Progenitor cell of endocrine pancreas (in vitro differentiated cells): ENCODE data around the gene RAB3GAP2. TPM values are rescaled to one million over a fixed set of nuclear protein-coding genes. Genes with fewer than 3 reads are reported as not detected.
A peak's percentile ranks its signal among the peaks of the same experiment; 100 is the strongest.

Source experiments
- DNase-seq: peaks from one replicate; pipeline ENCODE4 v3.0.0; 2021; ENCODE audit warnings: low spot score; ENCODE audit not compliant: unreplicated experiment
- H3K27ac Mint-ChIP-seq: 2 replicates; pipeline ENCODE4 v1.8.0; 2021; ENCODE audit warnings: mild to moderate bottlenecking, moderate library complexity, mixed read lengths
- H3K27me3 Mint-ChIP-seq: 2 replicates; pipeline ENCODE4 v1.8.0; 2021; ENCODE audit warnings: mixed read lengths
- H3K36me3 Mint-ChIP-seq: 2 replicates; pipeline ENCODE4 v1.8.0; 2022; ENCODE audit warnings: mixed read lengths; ENCODE audit not compliant: insufficient read depth
- H3K4me1 Mint-ChIP-seq: 2 replicates; pipeline ENCODE4 v1.8.0; 2021; ENCODE audit warnings: low read depth, mixed read lengths
- H3K4me3 Mint-ChIP-seq: 2 replicates; pipeline ENCODE4 v1.8.0; 2021; ENCODE audit warnings: low read depth, mild to moderate bottlenecking, moderate library complexity, mixed read lengths
- H3K9me3 Mint-ChIP-seq: 2 replicates; pipeline ENCODE4 v1.8.0; 2021; ENCODE audit warnings: low read depth, mixed read lengths
- total RNA-seq: library from RNA; stranded (reverse); gene quantifications from 2 replicates; pipeline ENCODE4 v1.2.1, GENCODE V29; 2021
- TF ChIP-seq, protein P1 (sequence below): fragments of 200-600 bp; sonication (generic); IDR thresholded peaks from one replicate; pipeline ENCODE4 v1.5.0; 2021; ENCODE audit warnings: antibody characterized with exemption, mild to moderate bottlenecking; ENCODE audit not compliant: unreplicated experiment

The RAB3GAP2 gene
- total RNA-seq, 1 donor from 2014 or later: 47.9 TPM

DNA sequence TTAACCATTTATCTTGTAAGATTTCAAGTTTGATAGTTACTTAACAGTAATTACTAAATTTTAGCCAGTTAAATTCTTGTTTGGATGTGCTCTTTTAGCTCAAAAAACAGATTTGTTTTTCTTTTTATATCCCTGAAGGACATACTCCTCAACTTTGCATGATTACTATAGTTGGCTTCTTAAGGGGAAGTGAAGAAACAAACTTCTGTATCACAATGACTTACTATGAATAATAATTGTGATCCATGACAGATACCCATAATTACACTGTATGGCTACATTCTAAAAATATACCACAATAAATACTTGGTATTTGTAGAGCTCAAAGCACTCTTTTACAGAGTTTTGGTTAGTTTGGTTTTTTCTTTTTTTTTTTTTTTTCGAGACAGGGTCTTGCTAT, 122.5 kb downstream of the RAB3GAP2 start:
- Mint-ChIP-seq H3K27me3 (no peaks in the 10 kb centered on the region), H3K4me3 (no peak overlapping the region), H3K36me3 (peaks cover 18% of the 10 kb centered on the region), H3K27ac (no peak overlapping the region), H3K9me3 (no peaks in the 10 kb centered on the region), H3K4me1 (no peaks in the 10 kb centered on the region)
- no peak for DNase-seq
- TF ChIP-seq, protein P1, sequence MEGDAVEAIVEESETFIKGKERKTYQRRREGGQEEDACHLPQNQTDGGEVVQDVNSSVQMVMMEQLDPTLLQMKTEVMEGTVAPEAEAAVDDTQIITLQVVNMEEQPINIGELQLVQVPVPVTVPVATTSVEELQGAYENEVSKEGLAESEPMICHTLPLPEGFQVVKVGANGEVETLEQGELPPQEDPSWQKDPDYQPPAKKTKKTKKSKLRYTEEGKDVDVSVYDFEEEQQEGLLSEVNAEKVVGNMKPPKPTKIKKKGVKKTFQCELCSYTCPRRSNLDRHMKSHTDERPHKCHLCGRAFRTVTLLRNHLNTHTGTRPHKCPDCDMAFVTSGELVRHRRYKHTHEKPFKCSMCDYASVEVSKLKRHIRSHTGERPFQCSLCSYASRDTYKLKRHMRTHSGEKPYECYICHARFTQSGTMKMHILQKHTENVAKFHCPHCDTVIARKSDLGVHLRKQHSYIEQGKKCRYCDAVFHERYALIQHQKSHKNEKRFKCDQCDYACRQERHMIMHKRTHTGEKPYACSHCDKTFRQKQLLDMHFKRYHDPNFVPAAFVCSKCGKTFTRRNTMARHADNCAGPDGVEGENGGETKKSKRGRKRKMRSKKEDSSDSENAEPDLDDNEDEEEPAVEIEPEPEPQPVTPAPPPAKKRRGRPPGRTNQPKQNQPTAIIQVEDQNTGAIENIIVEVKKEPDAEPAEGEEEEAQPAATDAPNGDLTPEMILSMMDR: no peak

DNA sequence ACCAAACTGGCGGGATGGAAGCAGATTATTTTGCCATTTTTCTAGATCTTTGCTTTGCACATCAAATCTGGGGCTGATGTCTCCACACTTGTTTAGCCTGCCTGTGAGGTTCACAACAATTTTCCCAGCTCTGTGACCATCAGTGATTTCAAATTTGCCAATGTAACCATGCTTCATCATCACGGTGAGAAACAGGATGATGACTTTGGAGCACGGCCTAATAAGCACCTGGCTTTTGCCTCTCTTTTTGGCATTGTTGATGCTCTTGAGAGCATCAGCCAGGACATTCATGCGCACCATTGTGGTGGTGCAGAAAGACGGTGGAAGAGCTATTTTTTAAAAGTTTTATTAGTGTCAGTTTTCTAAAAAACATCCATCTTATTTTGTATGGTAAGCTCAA, 128.2 kb downstream of the RAB3GAP2 start:
- Mint-ChIP-seq H3K27ac (peak overlapping the region; percentile 39), H3K36me3 (peaks cover 28% of the 10 kb centered on the region), H3K4me3 (no peak overlapping the region), H3K4me1 (no peaks in the 10 kb centered on the region), H3K9me3 (no peaks in the 10 kb centered on the region), H3K27me3 (no peaks in the 10 kb centered on the region)
- TF ChIP-seq, protein P1: no peak
- DNase-seq: no peak

DNA sequence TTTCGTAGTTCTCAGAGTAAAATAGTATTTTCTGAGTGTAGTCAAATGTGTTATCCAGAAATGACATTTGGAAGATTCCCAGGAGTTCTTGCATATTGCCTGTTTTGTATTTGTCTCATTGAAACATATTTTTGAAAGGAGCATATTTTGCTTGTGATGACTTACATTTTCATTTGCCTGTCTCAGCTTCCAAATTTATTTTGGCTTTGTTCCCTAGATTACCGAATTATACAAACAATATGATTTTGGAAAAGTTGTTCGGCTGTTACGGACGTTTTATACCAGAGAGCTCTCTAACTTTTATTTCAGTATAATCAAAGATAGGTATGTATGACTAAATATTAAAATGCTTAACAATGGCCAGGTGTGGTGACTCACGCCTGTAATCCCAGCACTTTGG, 132.3 kb downstream of the RAB3GAP2 start:
- no peak for DNase-seq
- Mint-ChIP-seq H3K27ac (no peak overlapping the region), H3K36me3 (peaks cover 27% of the 10 kb centered on the region), H3K9me3 (no peaks in the 10 kb centered on the region), H3K4me1 (no peaks in the 10 kb centered on the region), H3K27me3 (no peaks in the 10 kb centered on the region), H3K4me3 (no peak overlapping the region)
- TF ChIP-seq, protein P1: no peak

DNA sequence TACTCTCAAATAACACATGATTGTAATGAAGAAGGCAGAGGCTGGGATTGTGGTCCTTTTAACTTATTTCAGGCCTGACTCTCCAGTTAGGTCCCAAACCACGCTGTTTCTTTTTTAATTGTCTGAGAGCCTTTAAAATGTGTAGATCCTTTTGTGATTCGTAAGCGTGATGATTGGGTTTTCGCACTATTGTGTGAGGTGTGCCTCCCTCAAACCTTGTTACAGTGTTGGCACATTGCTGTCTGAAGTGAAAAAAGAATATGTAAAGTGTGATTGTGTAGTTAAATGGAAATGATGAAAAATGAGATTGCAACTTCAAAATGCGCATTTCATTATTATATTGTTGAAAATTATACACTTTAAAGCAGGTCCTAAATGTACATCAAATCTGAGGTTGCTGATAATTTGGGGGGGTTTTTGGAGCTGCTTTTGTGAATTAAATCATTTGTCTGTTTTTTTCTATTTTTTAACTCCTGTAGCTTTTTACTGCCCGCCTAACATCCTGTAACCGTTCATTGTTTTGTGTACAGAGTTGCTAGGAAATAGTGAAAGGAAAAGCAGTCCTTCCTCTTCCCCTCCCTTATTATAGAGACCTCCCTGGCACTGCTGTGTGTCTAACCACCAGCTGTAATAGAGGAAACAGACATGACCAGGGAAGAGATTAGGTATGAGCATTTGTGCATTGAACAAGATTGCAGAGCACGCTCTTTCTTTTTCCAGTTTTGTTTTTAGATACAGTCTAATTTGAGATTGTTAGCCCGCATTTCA, 135.1 kb downstream of the RAB3GAP2 start:
- Mint-ChIP-seq H3K36me3 (peaks cover 37% of the 10 kb centered on the region), H3K9me3 (no peaks in the 10 kb centered on the region), H3K27ac (no peak overlapping the region), H3K27me3 (no peaks in the 10 kb centered on the region), H3K4me3 (no peak overlapping the region), H3K4me1 (no peaks in the 10 kb centered on the region)
- TF ChIP-seq, protein P1: no peak
- no peak for DNase-seq

DNA sequence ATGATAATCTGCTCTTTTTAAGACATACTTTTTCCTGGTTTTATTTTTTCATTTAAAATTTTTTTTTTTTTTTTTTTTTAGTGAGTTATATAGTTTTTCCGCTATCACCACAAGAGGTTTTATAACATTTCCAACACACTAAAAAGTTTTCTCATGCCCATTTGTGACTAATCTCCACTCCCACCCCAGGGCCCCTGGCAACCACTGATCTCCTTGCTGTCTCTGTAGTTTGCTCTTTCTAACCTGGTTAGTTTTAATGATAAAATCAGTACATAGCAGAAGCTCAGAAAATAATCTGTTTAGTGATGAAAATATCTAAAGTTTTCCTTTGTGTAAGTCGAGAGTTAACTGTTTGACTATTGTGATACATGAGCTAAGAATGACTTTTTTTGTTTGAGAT, 136.5 kb downstream of the RAB3GAP2 start:
- H3K36me3 Mint-ChIP-seq: peaks cover 33% of the 10 kb centered on the region
- no peaks in the 10 kb centered on the region for H3K27me3 Mint-ChIP-seq
- TF ChIP-seq, protein P1: no peak
- no peak for DNase-seq
- H3K4me3 Mint-ChIP-seq: no peak overlapping the region
- peak overlapping the region; percentile 35 for H3K27ac Mint-ChIP-seq
- H3K4me1 Mint-ChIP-seq: no peaks in the 10 kb centered on the region
- H3K9me3 Mint-ChIP-seq: no peaks in the 10 kb centered on the region
